Measurements from ENCODE around the gene SPTBN1. TPM values are rescaled to one million over a fixed set of nuclear protein-coding genes. Genes with fewer than 3 reads are reported as not detected.

SPTBN1 gene
- total RNA-seq, 1 donor from 2014 or later, result 217 TPM

DNA sequence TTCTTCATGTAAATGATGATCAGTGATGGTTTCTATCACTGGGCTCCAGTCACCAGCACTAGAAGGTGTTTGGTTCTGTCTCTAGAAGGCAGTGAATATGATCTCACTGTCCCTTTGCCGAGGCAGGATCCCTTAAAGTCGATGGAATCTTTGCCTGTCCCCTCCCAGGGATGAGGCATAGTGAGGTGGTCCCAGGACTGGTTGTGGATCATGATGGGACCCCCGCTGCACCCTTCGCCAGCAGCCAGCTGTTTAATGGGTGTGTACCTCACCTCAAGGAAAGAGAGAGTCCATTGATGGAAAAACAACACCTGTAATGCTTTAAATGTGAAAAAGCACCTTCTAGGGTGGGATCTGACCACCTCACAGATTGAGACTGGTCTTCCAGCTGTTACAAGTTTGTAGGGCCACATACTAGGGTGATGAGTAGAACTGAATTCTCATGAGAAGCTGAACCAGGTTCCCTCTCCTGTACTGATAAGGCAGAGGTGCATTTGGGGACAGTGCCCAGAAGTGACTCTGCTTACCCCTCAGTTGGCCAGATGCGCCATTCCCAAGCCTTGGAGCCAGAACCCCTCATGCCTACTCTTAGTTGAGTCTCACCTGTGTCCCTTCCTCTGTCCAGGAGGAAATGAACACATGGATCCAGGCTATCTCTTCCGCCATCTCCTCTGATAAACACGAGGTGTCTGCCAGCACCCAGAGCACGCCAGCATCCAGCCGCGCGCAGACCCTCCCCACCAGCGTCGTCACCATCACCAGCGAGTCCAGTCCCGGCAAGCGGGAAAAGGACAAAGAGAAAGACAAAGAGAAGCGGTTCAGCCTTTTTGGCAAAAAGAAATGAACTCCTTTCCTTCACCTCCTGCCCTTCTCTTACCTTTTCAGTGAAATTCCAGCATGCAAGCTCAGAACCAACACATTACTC is 211.9 kb downstream of the SPTBN1 start:
- H3K36me3 Mint-ChIP-seq (ENCODE audit: low read depth), result peaks cover 33% of the 10 kb centered on the region
- no peak overlapping the region for H3K4me3 Mint-ChIP-seq
- H3K4me1 Mint-ChIP-seq, result peaks cover 46% of the 10 kb centered on the region
- TF ChIP-seq CTCF (conservative IDR thresholded peaks at IDR 0.05), result no peak
- no peak overlapping the region for H3K27ac Mint-ChIP-seq (ENCODE audit: unreplicated experiment)
- no peaks in the 10 kb centered on the region for H3K9me3 Mint-ChIP-seq
- H3K27me3 Mint-ChIP-seq (ENCODE audit: low read depth), result no peaks in the 10 kb centered on the region
- no peak for DNase-seq (ENCODE audit: low read depth, low spot score)

GRCh38 chr2:54668711-54669110 is 212.6 kb downstream of the SPTBN1 start:
- DNase-seq (ENCODE audit: low read depth, low spot score), result no peak
- H3K4me1 Mint-ChIP-seq, result peaks cover 52% of the 10 kb centered on the region
- H3K27me3 Mint-ChIP-seq (ENCODE audit: low read depth), result no peaks in the 10 kb centered on the region
- no peak overlapping the region for H3K27ac Mint-ChIP-seq (ENCODE audit: unreplicated experiment)
- peaks cover 29% of the 10 kb centered on the region for H3K36me3 Mint-ChIP-seq (ENCODE audit: low read depth)
- no peak overlapping the region for H3K4me3 Mint-ChIP-seq
- TF ChIP-seq CTCF (conservative IDR thresholded peaks at IDR 0.05), result no peak
- no peaks in the 10 kb centered on the region for H3K9me3 Mint-ChIP-seq

DNA sequence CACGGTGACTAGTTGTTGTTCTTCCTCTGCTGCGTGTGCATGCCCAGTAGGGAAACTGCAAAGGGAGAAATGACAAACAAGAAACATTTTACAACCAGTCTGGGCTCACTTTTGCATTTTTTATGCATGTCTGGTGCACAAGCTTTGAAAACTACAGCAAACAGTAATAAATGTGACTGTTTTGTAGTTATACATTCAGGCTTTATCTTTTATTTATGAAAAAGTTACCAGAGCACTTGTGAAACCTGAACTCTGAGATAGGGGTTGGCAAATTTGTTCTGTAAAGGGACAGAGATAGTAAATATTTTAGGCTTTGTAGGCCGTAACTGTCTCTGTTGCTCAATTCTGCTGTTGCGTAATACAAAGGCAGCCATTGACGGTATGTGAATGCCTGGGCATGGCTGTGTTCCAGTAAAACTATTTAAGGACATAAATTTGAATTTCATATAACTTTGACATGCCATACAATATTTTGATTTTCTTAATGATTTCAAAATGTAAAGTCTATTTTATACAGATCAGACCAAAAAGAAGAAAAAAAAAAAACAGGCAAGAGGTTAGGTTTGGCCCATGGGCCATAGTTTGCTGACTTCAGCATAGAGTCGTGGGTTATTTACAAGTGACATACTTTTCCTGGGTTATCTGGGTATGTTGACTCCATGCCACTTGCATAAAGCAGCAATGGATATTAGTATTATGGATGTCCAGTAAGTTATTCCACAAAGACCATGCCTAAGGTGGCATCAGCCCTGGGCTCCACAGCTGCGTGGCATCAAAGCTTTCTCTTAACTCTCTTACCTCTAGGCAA is 213.8 kb downstream of the SPTBN1 start:
- peaks cover 25% of the 10 kb centered on the region for H3K36me3 Mint-ChIP-seq (ENCODE audit: low read depth)
- TF ChIP-seq CTCF (conservative IDR thresholded peaks at IDR 0.05), result no peak
- peaks cover 45% of the 10 kb centered on the region for H3K4me1 Mint-ChIP-seq
- no peaks in the 10 kb centered on the region for H3K9me3 Mint-ChIP-seq
- H3K4me3 Mint-ChIP-seq, result no peak overlapping the region
- no peaks in the 10 kb centered on the region for H3K27me3 Mint-ChIP-seq (ENCODE audit: low read depth)
- no peak for DNase-seq (ENCODE audit: low read depth, low spot score)
- no peak overlapping the region for H3K27ac Mint-ChIP-seq (ENCODE audit: unreplicated experiment)

DNA sequence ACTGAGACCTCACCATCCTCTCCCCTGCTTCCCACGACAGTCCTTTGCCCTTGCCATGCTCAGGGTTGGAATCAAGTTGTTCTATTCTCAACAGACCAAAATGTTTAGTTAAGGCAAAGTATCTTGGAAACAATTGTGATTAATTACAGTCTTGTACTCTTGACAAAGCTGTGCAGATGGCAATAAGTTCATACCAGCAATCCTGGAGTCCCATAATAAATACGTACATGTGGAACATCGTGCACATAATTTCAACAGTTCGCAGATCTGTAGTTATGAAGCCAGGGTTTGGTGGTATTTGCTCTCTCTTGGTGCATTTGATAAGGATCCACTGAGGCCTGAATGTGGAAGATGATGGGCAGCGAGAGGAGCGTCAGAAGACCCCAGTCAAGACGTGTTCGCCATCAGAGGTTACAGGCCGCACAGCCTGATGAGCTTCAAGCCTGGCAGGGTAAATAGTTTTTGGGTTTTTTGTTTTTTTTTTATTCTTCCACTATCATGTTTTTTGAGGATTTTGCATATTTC is 214.4 kb downstream of the SPTBN1 start:
- Mint-ChIP-seq H3K4me3 (no peak overlapping the region), H3K9me3 (no peaks in the 10 kb centered on the region), H3K27ac (ENCODE audit: unreplicated experiment) (no peak overlapping the region), H3K36me3 (ENCODE audit: low read depth) (peaks cover 21% of the 10 kb centered on the region), H3K27me3 (ENCODE audit: low read depth) (no peaks in the 10 kb centered on the region), H3K4me1 (peaks cover 38% of the 10 kb centered on the region)
- no peak for TF ChIP-seq CTCF (conservative IDR thresholded peaks at IDR 0.05)
- DNase-seq (ENCODE audit: low read depth, low spot score), result no peak

DNA sequence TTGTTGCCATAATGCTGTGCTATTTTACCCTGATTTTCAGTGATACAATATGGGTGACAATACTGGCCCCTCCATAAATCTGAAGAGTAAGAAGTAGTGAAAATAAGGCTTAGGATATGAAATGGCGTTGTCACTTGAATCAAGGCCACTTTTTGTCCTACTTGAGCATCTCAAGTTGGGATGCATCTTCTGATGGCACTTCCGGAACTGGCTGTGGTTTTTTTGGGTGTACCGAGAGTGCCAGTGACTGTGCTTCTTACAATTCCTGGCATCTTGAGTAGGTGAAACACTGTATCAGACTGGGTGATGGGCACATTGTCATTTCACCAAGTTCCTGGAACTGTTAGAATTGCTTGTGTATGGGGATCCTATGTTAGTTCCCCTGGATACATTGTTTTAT is 214.9 kb downstream of the SPTBN1 start:
- Mint-ChIP-seq H3K36me3 (ENCODE audit: low read depth) (peaks cover 20% of the 10 kb centered on the region), H3K27ac (ENCODE audit: unreplicated experiment) (no peak overlapping the region), H3K4me1 (peaks cover 36% of the 10 kb centered on the region), H3K9me3 (no peaks in the 10 kb centered on the region), H3K4me3 (no peak overlapping the region), H3K27me3 (ENCODE audit: low read depth) (no peaks in the 10 kb centered on the region)
- TF ChIP-seq CTCF (conservative IDR thresholded peaks at IDR 0.05), result no peak
- no peak for DNase-seq (ENCODE audit: low read depth, low spot score)
